MCF 10A (cell line): ENCODE results near the gene FAM200B. TPM values are rescaled to one million over a fixed set of nuclear protein-coding genes. Genes with fewer than 3 reads are reported as not detected.
A peak's percentile ranks its signal among the peaks of the same experiment; 100 is the strongest.

ENCODE experiments used
- BruUV-seq: library from RNA; stranded (reverse); fragments of 400-500 nt; replicated peaks from 2 replicates; lab custom pipeline; 2021; lab: Mats Ljungman, UMichigan
- CTCF ChIA-PET: fragments of 300-600 bp; sonication (Branson Sonifier 250); formaldehyde crosslinking; extraction: SDS; loops from one replicate; lab custom pipeline; 2021; ENCODE audit warnings: antibody characterized with exemption, inconsistent platforms; lab: Yijun Ruan, JAX
- POLR2A ChIA-PET: fragments of 300-600, 350-650 bp; sonication (Branson Sonifier 250); formaldehyde crosslinking; extraction: SDS; loops from one replicate; lab custom pipeline; 2020; ENCODE audit warnings: antibody characterized with exemption, inconsistent platforms; lab: Yijun Ruan, JAX
- DNase-seq: peaks from one replicate; pipeline ENCODE4 v3.0.0-alpha.2; 2018; ENCODE audit not compliant: unreplicated experiment
- H3K27ac Mint-ChIP-seq: one replicate; pipeline ENCODE4 v1.8.0; 2022; ENCODE audit warnings: mild to moderate bottlenecking, low read depth, mixed read lengths; ENCODE audit not compliant: unreplicated experiment
- H3K27me3 Mint-ChIP-seq: one replicate; pipeline ENCODE4 v1.8.0; 2022; ENCODE audit warnings: mixed read lengths; ENCODE audit not compliant: insufficient read depth, unreplicated experiment
- H3K36me3 Mint-ChIP-seq: one replicate; pipeline ENCODE4 v1.8.0; 2022; ENCODE audit warnings: mild to moderate bottlenecking, moderate library complexity, mixed read lengths; ENCODE audit not compliant: insufficient read depth, unreplicated experiment
- H3K4me1 Mint-ChIP-seq: one replicate; pipeline ENCODE4 v1.8.0; 2022; ENCODE audit warnings: mixed read lengths; ENCODE audit not compliant: insufficient read depth, unreplicated experiment
- H3K4me3 Mint-ChIP-seq: one replicate; pipeline ENCODE4 v1.8.0; 2022; ENCODE audit warnings: mild to moderate bottlenecking, moderate library complexity, mixed read lengths; ENCODE audit not compliant: unreplicated experiment
- H3K9me3 Mint-ChIP-seq: one replicate; pipeline ENCODE4 v1.8.0; 2022; ENCODE audit warnings: mixed read lengths; ENCODE audit not compliant: unreplicated experiment
- intact Hi-C: fragments of 100-400 bp; cut with micrococcal nuclease; formaldehyde crosslinking; loops from 2 replicates; pipeline ENCODE4 v1.14.1; 2022
- total RNA-seq: library from RNA; stranded (reverse); gene quantifications from 2 replicates; pipeline ENCODE4 v1.2.3, GENCODE V29; 2022
- TF ChIP-seq, protein P1 (sequence below): fragments of 200-600 bp; IDR thresholded peaks from one replicate; pipeline ENCODE4 v1.8.0; 2022; ENCODE audit warnings: antibody characterized with exemption, mild to moderate bottlenecking; ENCODE audit not compliant: unreplicated experiment

Gene FAM200B
- total RNA-seq, 1 experiment from 2014 or later, result 46.5 TPM

DNA sequence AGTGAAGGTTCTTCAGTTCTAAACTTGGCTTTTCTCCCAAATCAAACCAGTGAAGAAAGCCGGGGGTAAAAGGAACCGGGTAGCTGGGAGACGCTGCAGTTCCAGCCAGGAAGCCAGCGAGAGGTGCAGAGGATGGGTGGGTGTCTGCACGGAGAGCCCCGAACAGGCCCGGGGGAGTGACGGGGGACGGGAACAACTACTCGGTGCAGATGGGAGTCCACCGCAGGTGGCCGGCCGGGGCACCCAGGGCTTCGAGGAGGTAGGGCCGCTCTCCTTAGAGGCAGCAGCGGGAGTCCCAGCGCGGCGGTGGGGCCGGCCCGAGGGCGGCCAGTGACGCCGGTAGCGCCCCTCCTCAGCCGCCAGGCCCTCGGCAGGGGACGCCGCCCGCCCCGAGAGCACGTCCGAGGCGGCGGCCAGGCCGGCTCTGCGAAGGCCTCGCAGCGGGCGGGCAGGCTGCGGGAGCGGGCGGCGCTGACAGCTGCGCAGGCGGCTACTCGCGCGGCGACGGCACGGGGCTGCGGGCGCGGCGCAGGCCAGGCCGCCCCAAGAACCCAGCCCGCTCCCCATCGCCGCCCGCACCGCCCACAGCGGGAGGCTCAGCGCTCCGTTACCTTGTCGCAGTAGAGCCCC, 26.9 kb upstream of the FAM200B start:
- intact Hi-C loops, result loop anchor here (1.0 to 5.0 kb wide), 2 partner anchors 27 to 38 kb away; partner anchors contain the start of gene FAM200B
- ChIA-PET POLR2A (interaction anchor here (0.6 to 9.7 kb wide), 26 partner anchors 9 to 571 kb away, joined by 3 to 410 read pairs (median 4); partner anchors contain the start of gene FAM200B), CTCF (interaction anchor here (0.5 to 2.4 kb wide), 6 partner anchors 9 to 175 kb away, joined by 3 to 6 read pairs (median 4); partner anchors contain the start of gene FAM200B)
- peak; percentile 49 for DNase-seq
- peak overlapping the region; percentile 96 for H3K27ac Mint-ChIP-seq
- H3K4me1 Mint-ChIP-seq, result peaks cover 24% of the 10 kb centered on the region
- TF ChIP-seq, protein P1, sequence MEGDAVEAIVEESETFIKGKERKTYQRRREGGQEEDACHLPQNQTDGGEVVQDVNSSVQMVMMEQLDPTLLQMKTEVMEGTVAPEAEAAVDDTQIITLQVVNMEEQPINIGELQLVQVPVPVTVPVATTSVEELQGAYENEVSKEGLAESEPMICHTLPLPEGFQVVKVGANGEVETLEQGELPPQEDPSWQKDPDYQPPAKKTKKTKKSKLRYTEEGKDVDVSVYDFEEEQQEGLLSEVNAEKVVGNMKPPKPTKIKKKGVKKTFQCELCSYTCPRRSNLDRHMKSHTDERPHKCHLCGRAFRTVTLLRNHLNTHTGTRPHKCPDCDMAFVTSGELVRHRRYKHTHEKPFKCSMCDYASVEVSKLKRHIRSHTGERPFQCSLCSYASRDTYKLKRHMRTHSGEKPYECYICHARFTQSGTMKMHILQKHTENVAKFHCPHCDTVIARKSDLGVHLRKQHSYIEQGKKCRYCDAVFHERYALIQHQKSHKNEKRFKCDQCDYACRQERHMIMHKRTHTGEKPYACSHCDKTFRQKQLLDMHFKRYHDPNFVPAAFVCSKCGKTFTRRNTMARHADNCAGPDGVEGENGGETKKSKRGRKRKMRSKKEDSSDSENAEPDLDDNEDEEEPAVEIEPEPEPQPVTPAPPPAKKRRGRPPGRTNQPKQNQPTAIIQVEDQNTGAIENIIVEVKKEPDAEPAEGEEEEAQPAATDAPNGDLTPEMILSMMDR, result no peak
- BruUV-seq, result no TSS peak
- peak overlapping the region; percentile 97 for H3K4me3 Mint-ChIP-seq
- H3K27me3 Mint-ChIP-seq, result no peaks in the 10 kb centered on the region
- H3K9me3 Mint-ChIP-seq, result no peaks in the 10 kb centered on the region
- peaks cover 28% of the 10 kb centered on the region for H3K36me3 Mint-ChIP-seq

GRCh38 chr4:15655223-15656037, 26.2 kb upstream of the FAM200B start, which contains the start of gene FBXL5:
Gene FBXL5, minus strand, starts transcription at chr4:15655357. Its CDS starts 70 bp downstream, at chr4:15655287.
- intact Hi-C loops, result loop anchor here (1.0 kb wide), 1 partner anchor 26 kb away; the partner anchor contains the start of gene FAM200B
- TF ChIP-seq, protein P1, result no peak
- peak; percentile 85 for DNase-seq
- H3K4me1 Mint-ChIP-seq, result peaks cover 22% of the 10 kb centered on the region
- CTCF ChIA-PET, result interaction anchor here (0.6 to 2.4 kb wide), 3 partner anchors 10 to 23 kb away, joined by 3 to 6 read pairs (median 6); no protein-coding TSS in a partner anchor
- H3K9me3 Mint-ChIP-seq, result no peaks in the 10 kb centered on the region
- POLR2A ChIA-PET, result interaction anchor here (0.5 to 9.7 kb wide), 22 partner anchors 8 to 570 kb away, joined by 3 to 410 read pairs (median 4); partner anchors contain the start of gene FAM200B
- H3K27ac Mint-ChIP-seq, result peak within 1 kb of the TSS; percentile 96
- TSS peak; percentile 55 for BruUV-seq
- no peaks in the 10 kb centered on the region for H3K27me3 Mint-ChIP-seq
- H3K4me3 Mint-ChIP-seq, result peak within 1 kb of the TSS; percentile 97
- H3K36me3 Mint-ChIP-seq, result peaks cover 28% of the 10 kb centered on the region

GRCh38 chr4:15656038-15656470, 25.6 kb upstream of the FAM200B start:
- intact Hi-C loops, result no loop called here
- Mint-ChIP-seq H3K36me3 (peaks cover 28% of the 10 kb centered on the region), H3K4me1 (peaks cover 18% of the 10 kb centered on the region), H3K27ac (peak overlapping the region; percentile 96), H3K4me3 (peak overlapping the region; percentile 97), H3K27me3 (no peaks in the 10 kb centered on the region), H3K9me3 (no peaks in the 10 kb centered on the region)
- ChIA-PET POLR2A (interaction anchor here (0.5 to 9.7 kb wide), 10 partner anchors 8 to 176 kb away, joined by 3 to 410 read pairs (median 13); partner anchors contain the start of gene FAM200B), CTCF (interaction anchor here (1.1 kb wide), 1 partner anchor 176 kb away, joined by 3 read pairs; no protein-coding TSS in a partner anchor)
- DNase-seq, result no peak
- TF ChIP-seq, protein P1, result no peak
- BruUV-seq, result no TSS peak
